HepG2 (cell line): Measurements from ENCODE around the gene USF2. TPM values are rescaled to one million over a fixed set of nuclear protein-coding genes. Genes with fewer than 3 reads are reported as not detected.
A peak's percentile ranks its signal among the peaks of the same experiment; 100 is the strongest.

Source experiments
- ELF1 ChIP-seq: sonication (generic); formaldehyde crosslinking; IDR thresholded peaks from 2 replicates; pipeline ENCODE4 v1.4.0; 2020; ENCODE audit warnings: missing genetic modification reagents
- ESRRA ChIP-seq: sonication (generic); formaldehyde crosslinking; IDR thresholded peaks from 2 replicates; pipeline ENCODE4 v1.5.1; 2020; ENCODE audit warnings: mild to moderate bottlenecking, low read depth, missing genetic modification reagents
- HOXA7 ChIP-seq: sonication (generic); formaldehyde crosslinking; IDR thresholded peaks from 2 replicates; pipeline ENCODE4 v1.8.1; 2022; ENCODE audit warnings: mild to moderate bottlenecking, missing genetic modification reagents, moderate library complexity
- IKZF4 ChIP-seq: sonication (generic); formaldehyde crosslinking; IDR thresholded peaks from 2 replicates; pipeline ENCODE4 v1.5.1; 2020; ENCODE audit warnings: borderline replicate concordance, mild to moderate bottlenecking, low read depth, missing genetic modification reagents; ENCODE audit errors: not compliant biosample characterization
- KDM6A ChIP-seq: IDR thresholded peaks from 2 replicates; pipeline ENCODE4 v1.6.1; 2016; ENCODE audit warnings: low read depth
- KMT2A ChIP-seq: sonication (generic); formaldehyde crosslinking; IDR thresholded peaks from 2 replicates; pipeline ENCODE4 v1.4.0; 2020; ENCODE audit warnings: missing genetic modification reagents
- MLLT10 ChIP-seq: sonication (generic); formaldehyde crosslinking; IDR thresholded peaks from 2 replicates; pipeline ENCODE4 v1.4.0; 2020; ENCODE audit warnings: missing genetic modification reagents
- MXD1 ChIP-seq: sonication (generic); formaldehyde crosslinking; IDR thresholded peaks from 2 replicates; pipeline ENCODE4 v1.4.0; 2020; ENCODE audit warnings: mild to moderate bottlenecking, missing genetic modification reagents
- NFATC3 ChIP-seq: sonication (generic); formaldehyde crosslinking; IDR thresholded peaks from 2 replicates; pipeline ENCODE4 v1.5.1; 2020; ENCODE audit warnings: mild to moderate bottlenecking, missing genetic modification reagents
- NR1H2 ChIP-seq: sonication (generic); formaldehyde crosslinking; IDR thresholded peaks from 2 replicates; pipeline ENCODE4 v1.8.1; 2022; ENCODE audit warnings: low read depth, missing genetic modification reagents, borderline replicate concordance
- PAF1 ChIP-seq: IDR thresholded peaks from 2 replicates; pipeline ENCODE4 v1.6.1; 2016; ENCODE audit warnings: missing genetic modification reagents, missing compliant biosample characterization
- PLRG1 ChIP-seq: fragments of 450-650 bp; conservative IDR thresholded peaks from 2 replicates; pipeline ENCODE4 v1.6.1; 2016
- PRDM15 ChIP-seq: sonication (generic); formaldehyde crosslinking; IDR thresholded peaks from 2 replicates; pipeline ENCODE4 v1.4.0; 2020; ENCODE audit warnings: missing genetic modification reagents
- RFXAP ChIP-seq: sonication (generic); formaldehyde crosslinking; IDR thresholded peaks from 2 replicates; pipeline ENCODE4 v1.4.0; 2020; ENCODE audit warnings: missing genetic modification reagents, borderline replicate concordance
- SALL2 ChIP-seq: sonication (generic); formaldehyde crosslinking; IDR thresholded peaks from 2 replicates; pipeline ENCODE4 v1.8.1; 2023; ENCODE audit warnings: mild to moderate bottlenecking, missing genetic modification reagents, inconsistent platforms
- SIN3A ChIP-seq: IDR thresholded peaks from 2 replicates; pipeline ENCODE4 v1.6.1; 2011; ENCODE audit warnings: low read depth, mild to moderate bottlenecking, control low read depth, low read length, borderline replicate concordance
- TERF1 ChIP-seq: sonication (generic); formaldehyde crosslinking; IDR thresholded peaks from 2 replicates; pipeline ENCODE4 v1.8.0; 2022; ENCODE audit warnings: mild to moderate bottlenecking, missing genetic modification reagents, moderate library complexity
- ZBTB14 ChIP-seq: sonication (generic); formaldehyde crosslinking; IDR thresholded peaks from 2 replicates; pipeline ENCODE4 v1.4.0; 2020; ENCODE audit warnings: missing genetic modification reagents
- ZBTB7B ChIP-seq: sonication (generic); formaldehyde crosslinking; IDR thresholded peaks from 2 replicates; pipeline ENCODE4 v1.4.0; 2020; ENCODE audit warnings: missing genetic modification reagents
- ZFP1 ChIP-seq: IDR thresholded peaks from 2 replicates; pipeline ENCODE4 v1.6.1; 2016
- ZNF17 ChIP-seq: sonication (generic); formaldehyde crosslinking; IDR thresholded peaks from 2 replicates; pipeline ENCODE4 v1.5.0; 2020; ENCODE audit warnings: mild to moderate bottlenecking, missing genetic modification reagents
- ZNF292 ChIP-seq: sonication (generic); formaldehyde crosslinking; IDR thresholded peaks from 2 replicates; pipeline ENCODE4 v1.8.1; 2022; ENCODE audit warnings: mild to moderate bottlenecking, low read depth, missing genetic modification reagents, borderline replicate concordance
- ZNF563 ChIP-seq: sonication (generic); formaldehyde crosslinking; IDR thresholded peaks from 2 replicates; pipeline ENCODE4 v1.8.0; 2022; ENCODE audit warnings: mild to moderate bottlenecking, moderate library complexity, missing genetic modification reagents
- ZNF678 ChIP-seq: sonication (generic); formaldehyde crosslinking; IDR thresholded peaks from 2 replicates; pipeline ENCODE4 v1.4.0; 2020; ENCODE audit warnings: mild to moderate bottlenecking, missing genetic modification reagents
- ZNF724P ChIP-seq: sonication (generic); formaldehyde crosslinking; IDR thresholded peaks from 2 replicates; pipeline ENCODE4 v1.8.0; 2022; ENCODE audit warnings: missing genetic modification reagents, borderline replicate concordance
- ZNF879 ChIP-seq: sonication (generic); formaldehyde crosslinking; IDR thresholded peaks from 2 replicates; pipeline ENCODE4 v1.8.1; 2023; ENCODE audit warnings: missing genetic modification reagents
- polyA plus RNA-seq, 8 experiments: library from polyadenylated mRNA; depleted of rRNA in 3 of 8; stranded (reverse) in 7 of 8; unstranded in 1 of 8; fragments of >200 nt; fragmentation: Illumina TruSeq in 4 of 8; extraction: Trizol in 4 of 8; gene quantifications; 2 replicates each; pipeline versions ENCODE4 v1.2.1 to v1.2.3, GENCODE V29; 2011 to 2016; ENCODE audit warnings: low read depth in 4 of 8, missing spikeins in 1 of 8, mixed read lengths in 1 of 8; ENCODE audit not compliant: insufficient read depth in 1 of 8
- total RNA-seq, 5 experiments: library from RNA; depleted of rRNA; stranded (reverse); fragments of >200 nt; fragmentation: Illumina TruSeq; extraction: Trizol; gene quantifications; 2 replicates each; pipeline ENCODE4 v1.2.3, GENCODE V29; 2016; ENCODE audit warnings: low read depth in 1 of 5

The USF2 gene
- total and polyA plus RNA-seq, 2 of the 13 experiments (the other 11 are each of a cell fraction or from before 2014, with no cell fraction given), result 54.9 to 106 TPM

GRCh38 chr19:35269438-35270117, 816 bp downstream of the USF2 start (continued):
- TF ChIP-seq ZNF724P (CRISPR knock-in tag) (no peak), MLLT10 (no peak), HOXA7 (CRISPR knock-in tag) (no peak), PRDM15 (no peak), ZNF17 (CRISPR knock-in tag) (no peak), ESRRA (CRISPR knock-in tag) (peak; percentile 39; the same call in 1 of the 2 replicates), ZNF879 (no peak), NFATC3 (no peak), MXD1 (CRISPR knock-in tag) (no peak), PAF1 (CRISPR knock-in tag) (no peak), SALL2 (CRISPR knock-in tag) (peak; percentile 83; the same call in 1 of the 2 replicates), TERF1 (CRISPR knock-in tag) (no peak), KMT2A (CRISPR knock-in tag) (no peak), ELF1 (CRISPR knock-in tag) (no peak), SIN3A (peak; percentile 82; the same call in 1 of the 2 replicates), NR1H2 (CRISPR knock-in tag) (no peak), KDM6A (CRISPR knock-in tag) (no peak), ZBTB7B (peak; percentile 45; the same call in 1 of the 2 replicates), RFXAP (CRISPR knock-in tag) (peak; percentile 74; the same call in 1 of the 2 replicates), ZBTB14 (CRISPR knock-in tag) (peak; percentile 75), IKZF4 (CRISPR knock-in tag) (no peak), ZFP1 (CRISPR knock-in tag) (no peak), ZNF563 (peak; percentile 44; the same call in 1 of the 2 replicates), ZNF292 (CRISPR knock-in tag) (no peak), ZNF678 (CRISPR knock-in tag) (no peak), PLRG1 (no peak)
